KBM-7 (cell line): ENCODE results near the gene RNF31.

Source experiments
- DNase-seq: peaks from one replicate; pipeline ENCODE4 v3.0.0-alpha.2; 2015
- in situ Hi-C: fragments of 300-500 bp; cut with MboI; formaldehyde crosslinking; loops from 2 replicates; pipeline ENCODE4 v1.14.3; 2020; ENCODE audit warnings: low sequenced_read_pairs, low pct_unique_long_range_greater_than_20kb, mixed read lengths

The RNF31 gene

DNA sequence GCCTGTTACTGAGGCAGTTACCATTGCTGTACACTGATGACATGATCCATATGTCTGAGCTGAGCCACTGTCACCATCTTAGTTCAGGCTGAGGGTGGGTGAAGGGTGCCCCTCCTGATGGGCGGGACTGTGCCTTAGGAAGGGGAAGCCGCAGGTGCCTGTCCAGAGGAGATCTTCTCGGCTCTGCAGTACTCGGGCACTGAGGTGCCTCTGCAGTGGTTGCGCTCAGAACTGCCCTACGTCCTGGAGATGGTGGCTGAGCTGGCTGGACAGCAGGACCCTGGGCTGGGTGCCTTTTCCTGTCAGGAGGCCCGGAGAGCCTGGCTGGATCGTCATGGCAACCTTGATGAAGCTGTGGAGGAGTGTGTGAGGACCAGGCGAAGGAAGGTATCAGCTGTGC is 3.7 kb downstream of the RNF31 start:
- in situ Hi-C loops, result no loop called here

GRCh38 chr14:24151404-24152080 is 4.2 kb downstream of the RNF31 start:
- DNase-seq, result no peak
- in situ Hi-C loops, result no loop called here

More for the DNA sequence above, 3.7 kb downstream of the RNF31 start:
- no peak for DNase-seq

- no peak for DNase-seq
- in situ Hi-C loops, result no loop called here
Observed at GRCh38 chr14:24155100-24155499, 7.8 kb downstream of the RNF31 start.

DNA sequence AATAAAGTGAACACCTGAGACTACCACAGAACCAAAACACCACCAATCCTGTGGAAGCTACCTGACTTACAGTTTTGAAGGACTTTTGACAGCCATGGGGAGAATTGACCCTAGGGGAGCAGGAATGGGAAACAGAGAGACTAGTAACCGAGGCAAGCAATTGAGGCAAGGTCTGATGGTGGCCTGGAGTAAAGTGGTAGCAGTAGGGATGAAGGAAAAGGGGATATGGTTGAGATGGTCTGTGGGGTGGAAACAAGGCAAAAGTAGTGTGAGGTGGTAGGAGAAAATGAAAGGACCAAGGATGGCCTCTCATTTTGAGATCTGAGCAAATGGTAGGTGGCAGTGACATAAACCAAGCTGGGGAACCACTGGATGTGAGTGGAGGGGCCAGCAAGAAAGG is 9.5 kb downstream of the RNF31 start:
- in situ Hi-C loops, result no loop called here
- DNase-seq, result no peak

DNA sequence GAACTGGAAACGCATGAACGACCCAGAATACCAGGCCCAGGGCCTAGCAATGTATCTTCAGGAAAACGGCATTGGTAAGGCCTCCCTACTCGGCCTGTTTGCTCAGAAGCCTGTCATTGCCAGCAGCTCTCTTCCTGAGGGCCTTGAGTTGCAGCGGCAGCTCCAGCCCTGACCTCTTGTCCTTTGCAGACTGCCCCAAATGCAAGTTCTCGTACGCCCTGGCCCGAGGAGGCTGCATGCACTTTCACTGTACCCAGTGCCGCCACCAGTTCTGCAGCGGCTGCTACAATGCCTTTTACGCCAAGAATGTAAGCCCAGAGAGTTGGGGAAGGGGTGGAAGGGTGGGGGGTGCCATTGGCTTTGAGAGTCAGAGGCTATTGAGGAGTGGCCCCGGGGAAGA is 10.0 kb downstream of the RNF31 start:
- no peak for DNase-seq
- in situ Hi-C loops, result no loop called here

- in situ Hi-C loops, result no loop called here
- no peak for DNase-seq
Observed at GRCh38 chr14:24159777-24160498, 12.6 kb downstream of the RNF31 start.

DNA sequence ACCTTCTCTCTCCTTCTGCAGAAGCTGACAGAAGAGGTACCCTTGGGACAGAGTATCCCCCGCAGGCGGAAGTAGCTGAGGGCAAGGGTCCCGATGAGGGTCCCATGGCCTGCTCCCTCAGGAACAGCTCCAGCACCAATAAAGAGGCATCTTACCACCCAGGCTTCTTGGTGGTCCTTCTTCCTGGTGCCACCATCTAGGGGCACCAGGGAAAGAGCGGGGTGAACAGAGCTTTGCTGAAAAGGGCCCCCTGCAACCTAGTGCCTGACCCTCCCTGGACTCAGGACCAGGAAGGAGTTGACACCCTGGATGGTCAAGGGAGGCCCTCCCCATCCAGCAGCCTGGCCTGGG is 13.2 kb downstream of the RNF31 start:
- in situ Hi-C loops, result no loop called here

DNA sequence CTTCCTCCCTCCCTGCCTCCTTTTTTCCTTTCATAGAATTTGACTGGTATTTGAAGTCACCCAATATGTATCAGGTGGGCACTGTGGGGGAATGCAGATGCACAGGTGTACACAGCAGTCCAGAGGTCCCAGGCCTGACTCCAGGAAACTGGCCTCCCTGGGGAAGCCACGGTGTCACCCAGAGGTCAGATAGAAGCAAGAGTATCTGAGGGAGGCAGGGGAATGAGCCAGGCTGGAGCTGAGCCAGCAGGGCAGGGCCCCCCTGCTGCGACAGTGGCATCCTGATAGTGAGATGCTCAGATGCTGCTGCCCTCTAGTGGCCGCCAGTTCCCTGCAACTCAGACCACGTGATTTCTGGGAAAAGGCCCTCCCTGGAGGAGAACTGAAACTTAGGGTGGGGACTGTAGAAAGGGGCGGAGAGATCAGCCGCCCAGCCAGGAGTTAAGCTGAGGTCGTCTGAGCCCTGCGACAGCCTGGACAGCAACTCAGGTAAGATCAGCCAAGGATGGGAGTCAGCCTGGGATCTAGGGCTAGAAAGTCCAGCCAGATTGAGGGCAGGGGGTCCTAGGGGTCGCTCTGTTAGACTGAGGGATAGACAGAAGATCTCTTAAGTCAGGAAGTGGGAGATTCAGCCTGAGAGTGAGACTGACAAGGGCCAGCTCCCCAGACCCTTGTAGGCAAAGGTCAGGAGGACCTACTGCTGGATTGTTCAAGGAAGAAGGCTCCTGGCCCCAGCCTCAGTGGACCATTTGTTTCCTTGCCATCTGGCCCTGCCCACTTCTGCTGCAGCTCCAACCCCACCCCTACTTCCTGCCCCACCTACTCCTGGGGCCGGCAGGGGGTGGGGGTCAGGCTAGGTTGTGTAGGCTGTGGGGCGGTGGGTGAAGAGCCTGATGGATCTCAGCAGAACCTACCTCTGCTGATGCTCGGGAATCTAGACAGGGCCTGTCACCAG is 13.8 kb downstream of the RNF31 start, which contains the start of gene IRF9:
Gene IRF9 (plus strand): TSS at position 416 of the 955 bp plus-strand sequence. CDS start 880 bp downstream, outside the sequence.
- in situ Hi-C loops, result no loop called here

More for the DNA sequence above, 13.2 kb downstream of the RNF31 start:
- DNase-seq, result no peak

DNA sequence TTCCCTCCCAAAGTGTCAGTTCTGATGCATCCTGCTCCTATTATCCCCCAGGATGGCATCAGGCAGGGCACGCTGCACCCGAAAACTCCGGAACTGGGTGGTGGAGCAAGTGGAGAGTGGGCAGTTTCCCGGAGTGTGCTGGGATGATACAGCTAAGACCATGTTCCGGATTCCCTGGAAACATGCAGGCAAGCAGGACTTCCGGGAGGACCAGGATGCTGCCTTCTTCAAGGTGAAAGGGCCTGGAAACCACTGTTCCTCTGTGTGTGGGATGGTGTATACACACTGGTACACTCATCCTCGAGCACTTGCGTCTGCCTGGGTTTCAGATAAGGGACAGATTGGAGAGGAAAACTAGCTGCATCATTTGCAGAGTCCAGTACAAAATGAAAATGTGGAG is 14.8 kb downstream of the RNF31 start:
- in situ Hi-C loops, result no loop called here
- DNase-seq, result no peak

More for the DNA sequence above, 13.8 kb downstream of the RNF31 start, which contains the start of gene IRF9:
- DNase-seq, result peak; percentile 99

GRCh38 chr14:24164518-24164991 is 17.3 kb downstream of the RNF31 start:
- in situ Hi-C loops, result no loop called here

DNA sequence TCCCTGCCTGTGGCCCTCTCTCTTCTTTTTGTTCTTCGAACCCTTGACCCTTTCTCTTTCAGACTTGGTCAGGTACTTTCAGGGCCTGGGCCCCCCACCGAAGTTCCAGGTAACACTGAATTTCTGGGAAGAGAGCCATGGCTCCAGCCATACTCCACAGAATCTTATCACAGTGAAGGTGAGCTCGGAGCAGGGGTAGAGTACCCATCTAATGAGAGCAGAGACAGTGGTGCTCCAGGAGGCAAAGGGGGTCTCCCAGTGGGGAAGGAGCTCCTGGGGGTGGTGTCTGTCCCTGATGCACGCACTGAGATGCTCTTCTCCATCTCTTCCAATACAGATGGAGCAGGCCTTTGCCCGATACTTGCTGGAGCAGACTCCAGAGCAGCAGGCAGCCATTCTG is 18.5 kb downstream of the RNF31 start:
- DNase-seq, result no peak
- in situ Hi-C loops, result no loop called here

More at GRCh38 chr14:24164518-24164991, 17.3 kb downstream of the RNF31 start:
- no peak for DNase-seq

GRCh38 chr14:24167469-24168114 is 20.3 kb downstream of the RNF31 start:
- DNase-seq, result no peak
- in situ Hi-C loops, result no loop called here

DNA sequence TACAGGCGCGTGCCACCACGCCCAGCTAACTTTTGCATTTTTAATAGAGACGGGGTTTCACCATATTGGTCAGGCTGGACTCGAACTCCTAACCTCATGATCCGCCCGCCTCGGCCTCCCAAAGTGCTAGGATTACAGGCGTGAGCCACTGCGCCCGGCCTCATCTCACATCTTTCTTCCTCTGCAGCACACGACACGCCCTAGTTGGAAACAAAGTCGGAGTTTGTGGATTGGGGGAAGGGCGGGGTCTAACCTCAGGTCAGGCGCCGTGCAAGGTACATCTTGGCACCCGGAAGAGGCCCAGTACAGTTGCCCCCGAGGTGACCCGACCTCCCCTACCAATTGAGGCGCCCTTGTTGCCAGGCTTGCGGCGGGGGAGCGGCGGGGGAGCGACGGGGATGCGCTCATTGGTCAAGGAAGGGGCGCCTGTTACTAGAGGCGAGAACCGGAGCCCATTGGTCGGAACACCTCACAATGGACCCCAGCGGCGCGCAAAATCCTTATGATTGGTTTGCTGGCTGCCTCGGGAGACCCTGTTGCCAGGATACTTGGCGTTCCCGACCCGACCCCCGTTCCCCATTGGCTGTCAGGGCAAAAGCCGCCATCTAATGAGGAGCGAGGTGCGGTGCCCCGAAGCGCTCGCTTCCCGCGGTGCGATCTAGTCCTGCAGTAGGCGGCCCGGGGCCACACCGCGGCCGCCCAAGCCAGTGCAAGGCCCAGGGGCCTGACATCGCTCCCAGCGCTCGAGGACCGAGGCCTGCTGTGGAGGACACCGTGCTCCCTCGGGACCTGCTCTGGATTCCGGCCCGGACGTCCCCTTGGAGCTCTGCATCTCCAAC is 24.3 kb downstream of the RNF31 start, which contains the start of gene REC8:
Gene REC8 (plus strand): TSS at position 659 of the 839 bp plus-strand sequence. CDS start 473 bp downstream, outside the sequence.
- in situ Hi-C loops, result no loop called here
- no peak for DNase-seq

DNA sequence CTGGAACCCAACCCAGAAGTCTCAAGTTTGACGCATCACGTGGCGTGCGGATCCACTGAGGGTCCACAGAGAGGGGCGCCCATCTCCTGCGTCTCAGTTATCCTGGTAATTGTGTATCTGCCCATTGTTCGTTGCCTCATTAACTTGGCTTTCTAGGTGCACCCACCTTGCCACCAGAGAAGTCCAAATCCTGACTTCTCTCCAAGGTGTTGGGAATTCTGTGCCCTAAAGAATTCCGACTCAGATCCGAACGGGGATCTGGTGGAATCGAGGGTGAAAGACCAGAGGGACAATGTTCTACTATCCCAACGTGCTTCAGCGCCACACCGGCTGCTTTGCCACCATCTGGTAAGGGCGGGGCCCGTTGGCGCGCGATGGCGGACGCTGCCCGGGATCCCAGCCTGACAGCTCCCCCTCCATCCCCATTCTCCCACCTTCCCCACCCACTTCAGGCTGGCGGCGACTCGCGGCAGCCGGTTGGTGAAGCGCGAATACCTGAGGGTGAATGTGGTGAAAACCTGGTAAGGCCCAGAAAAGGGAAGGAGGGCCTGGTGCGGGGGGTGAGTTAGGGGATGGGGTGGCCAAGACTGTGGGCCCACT is 25.1 kb downstream of the RNF31 start:
- DNase-seq, result no peak
- in situ Hi-C loops, result no loop called here

GRCh38 chr14:24172871-24173281 is 25.6 kb downstream of the RNF31 start:
- no peak for DNase-seq

GRCh38 chr14:24176599-24176998 is 29.3 kb downstream of the RNF31 start:
- in situ Hi-C loops, result no loop called here
- DNase-seq, result no peak

More at GRCh38 chr14:24172871-24173281, 25.6 kb downstream of the RNF31 start:
- in situ Hi-C loops, result no loop called here

- DNase-seq, result no peak
- in situ Hi-C loops, result no loop called here
Observed at GRCh38 chr14:24177041-24177825, 29.9 kb downstream of the RNF31 start.
